ENCODE data around the gene DIP2C. TPM values are rescaled to one million over a fixed set of nuclear protein-coding genes. Genes with fewer than 3 reads are reported as not detected.

Gene DIP2C
- total and polyA plus RNA-seq, 2 donors (not counting 1 experiment from before 2014, with no cell fraction given) = 1.3 to 1.9 TPM

DNA sequence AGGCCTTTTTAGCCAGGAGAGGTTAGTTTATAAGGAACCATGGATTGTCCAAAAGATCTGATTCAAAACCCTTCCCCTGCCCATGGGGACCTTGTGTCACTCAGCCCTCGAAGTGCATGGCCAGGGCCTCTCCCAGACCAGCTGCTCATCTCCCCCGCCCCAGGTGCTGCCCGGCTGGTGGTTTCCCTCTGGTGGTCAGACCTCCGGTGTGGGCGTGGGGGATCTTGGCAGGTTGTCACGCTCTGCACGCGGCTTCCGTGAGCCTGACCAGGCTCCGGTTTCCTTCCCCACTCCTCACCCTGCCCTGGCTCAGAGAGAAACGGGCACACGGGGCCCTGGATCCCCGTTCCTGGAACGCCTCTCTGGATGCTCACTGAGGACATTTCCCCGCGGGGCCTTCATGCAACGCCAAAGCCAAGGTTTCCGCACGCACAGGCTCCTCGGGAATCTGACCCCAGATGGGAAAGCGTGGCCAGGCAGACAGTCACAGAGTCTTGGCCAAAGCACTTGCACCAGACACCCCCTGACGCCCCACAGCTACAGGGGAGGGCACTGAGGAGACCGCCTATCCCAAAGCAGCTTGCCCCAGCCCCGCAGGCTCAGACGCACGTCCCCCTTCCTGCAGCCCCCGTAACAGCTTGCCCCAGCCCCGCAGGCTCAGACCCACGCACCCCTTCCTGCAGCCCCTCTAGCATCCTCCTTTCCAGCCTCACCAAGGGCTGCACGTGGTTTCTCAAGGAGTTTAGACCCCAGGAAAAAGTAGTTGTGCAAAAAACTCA lies 7.8 kb upstream of the DIP2C start:
- H3K4me1 ChIP-seq (ENCODE audit: control insufficient read depth in 2 of 2, insufficient read depth in 2 of 2, low read length in 2 of 2) = no peaks in the 10 kb centered on the region
- no peak overlapping the region for H3K27ac Mint-ChIP-seq
- no peak overlapping the region for H2AFZ ChIP-seq (ENCODE audit: insufficient read depth, low read depth, low read length, poor library complexity, severe bottlenecking)
- no peak overlapping the region for H3K9ac ChIP-seq (ENCODE audit: low read length)
- no peaks in the 10 kb centered on the region for H3K4me1 Mint-ChIP-seq
- H4K20me1 ChIP-seq (ENCODE audit: control insufficient read depth, insufficient read depth, low read length, poor library complexity, severe bottlenecking) = no peaks in the 10 kb centered on the region
- no peak overlapping the region for H3K27ac ChIP-seq (ENCODE audit: low read length in 2 of 2)
- 65% methylated on average over 29 of the region's 30 CpGs for WGBS (ENCODE audit: insufficient coverage)
- no peaks in the 10 kb centered on the region for H3K79me2 ChIP-seq (ENCODE audit: control insufficient read depth, insufficient read depth, low read length)
- H3K4me3 ChIP-seq (ENCODE audit: control extremely low read depth in 1 of 5, extremely low read depth in 1 of 5, insufficient read depth in 1 of 5, low read depth in 2 of 5, low read length in 4 of 5) = no peak overlapping the region
- H3K9me3 Mint-ChIP-seq (ENCODE audit: insufficient read depth) = no peaks in the 10 kb centered on the region
- CTCF ChIA-PET = no interaction called here
- intact Hi-C loops (cut with micrococcal nuclease) = no loop called here
- H3K4me3 Mint-ChIP-seq = no peak overlapping the region
- no peaks in the 10 kb centered on the region for H3K9me3 ChIP-seq (ENCODE audit: control extremely low read depth in 1 of 3, control insufficient read depth in 2 of 3, insufficient read depth in 1 of 3, low read length in 2 of 3)
- DNase-seq (no peak), ATAC-seq (ENCODE audit: low read depth) (no peak)
- H3K27me3 Mint-ChIP-seq = peaks cover 30% of the 10 kb centered on the region
- POLR2A ChIA-PET = no interaction called here
- peaks cover 0 to 5% (median 0%) of the 10 kb centered on the region in 4 experiments for H3K27me3 ChIP-seq (replicated peaks in 1 of 4; ENCODE audit: control extremely low read depth in 1 of 4, control insufficient read depth in 3 of 4, insufficient read depth in 4 of 4, low read length in 3 of 4)
- no peaks in the 10 kb centered on the region for H3K36me3 ChIP-seq (replicated peaks in 1 of 2; ENCODE audit: control extremely low read depth in 1 of 2, control insufficient read depth in 1 of 2, extremely low read depth in 1 of 2, insufficient read depth in 2 of 2, low read length in 1 of 2)
- no peak overlapping the region for H3K4me2 ChIP-seq (replicated peaks; ENCODE audit: low read depth, low read length, poor library complexity, severe bottlenecking)
- no peak for TF ChIP-seq EZH2 (IDR thresholded peaks at IDR 0.05; ENCODE audit: borderline replicate concordance, insufficient read depth, low read depth, low read length, poor library complexity, severe bottlenecking)
- TF ChIP-seq, protein P1, sequence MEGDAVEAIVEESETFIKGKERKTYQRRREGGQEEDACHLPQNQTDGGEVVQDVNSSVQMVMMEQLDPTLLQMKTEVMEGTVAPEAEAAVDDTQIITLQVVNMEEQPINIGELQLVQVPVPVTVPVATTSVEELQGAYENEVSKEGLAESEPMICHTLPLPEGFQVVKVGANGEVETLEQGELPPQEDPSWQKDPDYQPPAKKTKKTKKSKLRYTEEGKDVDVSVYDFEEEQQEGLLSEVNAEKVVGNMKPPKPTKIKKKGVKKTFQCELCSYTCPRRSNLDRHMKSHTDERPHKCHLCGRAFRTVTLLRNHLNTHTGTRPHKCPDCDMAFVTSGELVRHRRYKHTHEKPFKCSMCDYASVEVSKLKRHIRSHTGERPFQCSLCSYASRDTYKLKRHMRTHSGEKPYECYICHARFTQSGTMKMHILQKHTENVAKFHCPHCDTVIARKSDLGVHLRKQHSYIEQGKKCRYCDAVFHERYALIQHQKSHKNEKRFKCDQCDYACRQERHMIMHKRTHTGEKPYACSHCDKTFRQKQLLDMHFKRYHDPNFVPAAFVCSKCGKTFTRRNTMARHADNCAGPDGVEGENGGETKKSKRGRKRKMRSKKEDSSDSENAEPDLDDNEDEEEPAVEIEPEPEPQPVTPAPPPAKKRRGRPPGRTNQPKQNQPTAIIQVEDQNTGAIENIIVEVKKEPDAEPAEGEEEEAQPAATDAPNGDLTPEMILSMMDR (IDR thresholded peaks at IDR 0.05) = no peak

DNA sequence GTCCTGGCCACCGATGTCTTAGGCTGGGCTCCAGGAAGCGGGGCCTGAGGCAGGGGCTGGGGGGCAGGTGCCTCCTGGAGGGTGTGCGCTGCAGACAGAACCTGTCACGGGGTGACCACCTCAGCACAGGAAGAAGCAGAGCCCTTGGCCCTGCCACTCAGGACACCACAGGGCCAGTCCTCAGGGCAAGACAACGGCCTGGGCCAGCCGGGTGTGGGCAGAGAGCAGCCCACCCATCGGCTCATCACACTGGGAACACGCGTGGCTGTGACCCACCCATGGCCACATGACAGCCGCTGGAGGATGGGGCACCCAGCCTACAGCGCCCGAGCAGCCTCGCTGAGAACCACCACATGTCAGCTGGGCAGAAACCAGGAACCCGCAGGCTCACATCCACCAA lies 5.9 kb upstream of the DIP2C start:
- Mint-ChIP-seq H3K4me1 (peaks cover 2% of the 10 kb centered on the region), H3K4me3 (no peak overlapping the region), H3K27ac (no peak overlapping the region), H3K9me3 (ENCODE audit: insufficient read depth) (no peaks in the 10 kb centered on the region), H3K27me3 (peaks cover 41% of the 10 kb centered on the region)
- POLR2A ChIA-PET = no interaction called here
- Histone ChIP-seq H3K4me3 (ENCODE audit: control extremely low read depth in 1 of 5, extremely low read depth in 1 of 5, insufficient read depth in 1 of 5, low read depth in 2 of 5, low read length in 4 of 5) (no peak overlapping the region), H3K79me2 (ENCODE audit: control insufficient read depth, insufficient read depth, low read length) (no peaks in the 10 kb centered on the region), H3K9ac (ENCODE audit: low read length) (no peak overlapping the region), H3K4me2 (replicated peaks; ENCODE audit: low read depth, low read length, poor library complexity, severe bottlenecking) (no peak overlapping the region), H3K4me1 (ENCODE audit: control insufficient read depth in 2 of 2, insufficient read depth in 2 of 2, low read length in 2 of 2) (no peaks in the 10 kb centered on the region), H2AFZ (ENCODE audit: insufficient read depth, low read depth, low read length, poor library complexity, severe bottlenecking) (no peak overlapping the region), H3K36me3 (replicated peaks in 1 of 2; ENCODE audit: control extremely low read depth in 1 of 2, control insufficient read depth in 1 of 2, extremely low read depth in 1 of 2, insufficient read depth in 2 of 2, low read length in 1 of 2) (no peaks in the 10 kb centered on the region), H3K27ac (ENCODE audit: low read length in 2 of 2) (no peak overlapping the region), H3K9me3 (ENCODE audit: control extremely low read depth in 1 of 3, control insufficient read depth in 2 of 3, insufficient read depth in 1 of 3, low read length in 2 of 3) (peaks cover 0 to under 1% (median 0%) of the 10 kb centered on the region in 3 donors), H3K27me3 (replicated peaks in 1 of 4; ENCODE audit: control extremely low read depth in 1 of 4, control insufficient read depth in 3 of 4, insufficient read depth in 4 of 4, low read length in 3 of 4) (peaks cover 0 to 6% (median 0%) of the 10 kb centered on the region in 4 experiments), H4K20me1 (ENCODE audit: control insufficient read depth, insufficient read depth, low read length, poor library complexity, severe bottlenecking) (no peaks in the 10 kb centered on the region)
- DNase-seq = no peak
- CTCF ChIA-PET = no interaction called here
- intact Hi-C loops (cut with micrococcal nuclease) = no loop called here
- 92% methylated on average over 14 of the region's 14 CpGs for WGBS (ENCODE audit: insufficient coverage)
- ATAC-seq (ENCODE audit: low read depth) = no peak
- TF ChIP-seq, protein P1 (IDR thresholded peaks at IDR 0.05) = no peak
- TF ChIP-seq EZH2 (IDR thresholded peaks at IDR 0.05; ENCODE audit: borderline replicate concordance, insufficient read depth, low read depth, low read length, poor library complexity, severe bottlenecking) = no peak
